Retinal pigment epithelial cell (primary cell): ENCODE results near the gene FBLN1.
A peak's percentile ranks its signal among the peaks of the same experiment; 100 is the strongest.

Source experiments
- DNase-seq: peaks from one replicate; pipeline ENCODE4 v3.0.0-alpha.2; 2010; ENCODE audit warnings: low read depth
- H3K4me3 ChIP-seq: 2 replicates; pipeline ENCODE4 v1.5.1; 2011; ENCODE audit warnings: mild to moderate bottlenecking, low read length, control low read depth, moderate library complexity
- TF ChIP-seq, protein P1 (sequence below): conservative IDR thresholded peaks from 2 replicates; pipeline ENCODE4 v1.5.1; 2011; ENCODE audit warnings: low read depth, low read length, control low read depth, inconsistent platforms

FBLN1 gene

DNA sequence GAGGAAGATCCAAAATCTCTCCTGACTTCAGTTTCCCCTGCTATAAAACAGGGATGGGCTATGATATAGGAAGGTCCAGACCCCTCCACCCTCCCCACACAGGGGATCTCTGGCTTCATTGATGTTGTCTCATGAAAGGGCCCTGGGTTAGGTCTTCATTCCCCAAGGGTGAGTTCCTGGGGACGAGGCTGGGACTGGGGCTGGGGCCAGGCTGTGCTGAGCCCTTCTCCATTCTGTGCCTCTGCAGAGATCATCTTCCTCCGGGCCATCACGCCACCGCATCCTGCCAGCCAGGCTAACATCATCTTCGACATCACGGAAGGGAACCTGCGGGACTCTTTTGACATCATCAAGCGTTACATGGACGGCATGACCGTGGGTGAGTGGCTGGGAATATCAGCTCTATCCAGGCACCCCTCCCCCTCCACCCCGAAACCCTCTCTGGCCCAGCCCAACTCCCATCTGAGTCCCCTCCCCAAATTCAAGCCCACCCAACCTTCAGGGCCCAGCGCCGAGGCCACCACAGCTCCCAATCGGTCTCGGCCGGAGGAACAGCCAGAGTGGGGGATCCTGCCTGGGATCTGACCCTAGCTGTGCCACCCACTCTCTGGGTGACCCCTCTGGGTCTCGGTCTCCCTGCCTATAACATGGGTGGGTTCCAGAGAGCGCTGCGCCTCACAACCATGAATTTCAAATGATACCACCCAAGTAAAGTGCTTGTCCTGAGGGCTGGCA is 74.2 kb downstream of the FBLN1 start:
- TF ChIP-seq, protein P1, sequence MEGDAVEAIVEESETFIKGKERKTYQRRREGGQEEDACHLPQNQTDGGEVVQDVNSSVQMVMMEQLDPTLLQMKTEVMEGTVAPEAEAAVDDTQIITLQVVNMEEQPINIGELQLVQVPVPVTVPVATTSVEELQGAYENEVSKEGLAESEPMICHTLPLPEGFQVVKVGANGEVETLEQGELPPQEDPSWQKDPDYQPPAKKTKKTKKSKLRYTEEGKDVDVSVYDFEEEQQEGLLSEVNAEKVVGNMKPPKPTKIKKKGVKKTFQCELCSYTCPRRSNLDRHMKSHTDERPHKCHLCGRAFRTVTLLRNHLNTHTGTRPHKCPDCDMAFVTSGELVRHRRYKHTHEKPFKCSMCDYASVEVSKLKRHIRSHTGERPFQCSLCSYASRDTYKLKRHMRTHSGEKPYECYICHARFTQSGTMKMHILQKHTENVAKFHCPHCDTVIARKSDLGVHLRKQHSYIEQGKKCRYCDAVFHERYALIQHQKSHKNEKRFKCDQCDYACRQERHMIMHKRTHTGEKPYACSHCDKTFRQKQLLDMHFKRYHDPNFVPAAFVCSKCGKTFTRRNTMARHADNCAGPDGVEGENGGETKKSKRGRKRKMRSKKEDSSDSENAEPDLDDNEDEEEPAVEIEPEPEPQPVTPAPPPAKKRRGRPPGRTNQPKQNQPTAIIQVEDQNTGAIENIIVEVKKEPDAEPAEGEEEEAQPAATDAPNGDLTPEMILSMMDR: no peak
- no peak for DNase-seq

DNA sequence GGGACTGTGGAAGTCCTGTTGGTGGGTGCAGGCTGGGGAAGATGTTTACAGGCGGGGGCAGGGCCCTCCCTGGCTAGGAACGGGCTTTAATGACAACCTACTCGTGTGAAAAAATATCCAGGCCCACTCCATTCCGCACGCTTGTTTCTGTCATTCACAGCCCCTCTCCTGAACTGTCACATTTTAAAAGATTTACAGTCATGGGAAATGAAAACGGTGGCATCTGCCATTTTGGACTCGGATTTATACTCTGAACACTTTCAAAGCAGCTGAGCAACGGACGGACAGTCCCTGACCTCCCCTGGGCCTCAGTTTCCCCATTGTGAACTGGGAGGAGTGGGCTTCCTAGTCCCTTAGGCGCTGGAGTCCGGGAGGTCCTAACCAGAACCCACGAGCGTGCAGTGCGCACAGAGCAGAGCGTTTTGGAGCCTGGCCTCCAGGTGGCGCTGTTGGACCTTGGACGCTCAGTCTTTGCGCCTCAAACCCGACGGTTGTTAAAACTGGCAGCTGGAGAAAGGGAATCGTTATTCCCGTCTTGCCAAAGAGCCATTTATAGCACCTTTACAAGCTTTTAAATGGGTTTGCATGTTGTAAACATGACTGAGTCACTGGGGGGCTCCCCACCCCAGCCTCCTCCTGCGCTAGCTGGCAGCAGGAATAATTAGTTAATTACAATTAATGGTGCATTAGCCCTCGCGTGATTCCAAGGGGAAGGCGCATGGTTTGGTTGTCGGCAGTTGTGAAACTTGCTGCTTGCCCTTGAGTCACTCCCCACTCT is 75.3 kb downstream of the FBLN1 start:
- peak; percentile 21 for DNase-seq
- TF ChIP-seq, protein P1: peak; percentile 96
- H3K4me3 ChIP-seq: no peak overlapping the region

More for the DNA sequence above, 74.2 kb downstream of the FBLN1 start:
- H3K4me3 ChIP-seq: no peak overlapping the region

DNA sequence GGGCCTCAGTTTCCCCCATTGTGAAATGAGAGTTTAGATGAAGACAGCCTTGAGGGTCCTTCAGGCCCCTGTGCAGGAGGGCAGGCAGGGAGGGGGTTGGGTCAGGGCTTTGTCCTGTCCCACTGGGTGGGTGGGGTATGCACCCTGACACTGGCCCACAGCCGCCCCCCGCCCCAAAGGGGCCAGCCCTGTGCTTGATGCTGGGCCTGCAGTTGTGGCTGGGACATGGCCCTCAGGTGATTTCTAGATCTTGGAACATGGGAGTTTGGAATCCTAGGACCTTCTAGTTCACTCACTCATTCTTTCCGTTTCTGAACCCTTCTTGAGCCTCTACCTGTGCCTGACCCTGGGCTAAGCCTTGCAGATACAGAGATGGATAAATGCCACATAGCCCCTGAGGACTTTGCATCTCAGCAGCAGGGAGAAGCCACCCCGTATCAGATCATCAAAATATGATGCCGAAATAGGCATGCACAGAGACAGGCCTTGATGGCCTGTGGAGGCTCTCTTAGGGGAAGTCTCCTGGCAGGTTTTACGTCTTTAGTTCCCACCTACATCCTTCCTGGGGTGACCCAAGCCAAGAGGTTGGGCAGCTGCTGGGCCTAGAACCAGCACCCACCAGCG is 76.0 kb downstream of the FBLN1 start:
- no peak overlapping the region for H3K4me3 ChIP-seq
- TF ChIP-seq, protein P1: no peak
- DNase-seq: no peak

DNA sequence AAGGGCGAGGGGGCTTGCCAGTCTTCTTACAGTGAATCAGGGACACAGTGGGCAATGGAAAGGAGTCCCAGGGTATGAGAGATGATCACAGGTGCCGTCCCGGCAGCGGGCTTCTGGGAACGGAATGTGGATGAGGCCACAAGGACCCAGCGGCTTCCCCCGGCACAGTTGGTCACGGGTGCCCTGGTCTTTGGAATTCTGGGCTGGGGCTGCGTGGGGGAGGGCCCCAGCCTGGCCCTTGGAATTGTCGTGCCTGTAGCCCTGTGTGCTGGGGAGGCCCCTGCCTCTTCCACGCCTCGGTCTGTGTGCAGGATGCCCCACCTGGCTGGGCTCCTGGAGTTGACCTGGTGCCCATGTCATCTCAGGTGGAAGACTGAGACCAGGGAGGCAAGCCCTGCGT is 76.6 kb downstream of the FBLN1 start:
- no peak overlapping the region for H3K4me3 ChIP-seq
- no peak for DNase-seq
- TF ChIP-seq, protein P1: no peak

DNA sequence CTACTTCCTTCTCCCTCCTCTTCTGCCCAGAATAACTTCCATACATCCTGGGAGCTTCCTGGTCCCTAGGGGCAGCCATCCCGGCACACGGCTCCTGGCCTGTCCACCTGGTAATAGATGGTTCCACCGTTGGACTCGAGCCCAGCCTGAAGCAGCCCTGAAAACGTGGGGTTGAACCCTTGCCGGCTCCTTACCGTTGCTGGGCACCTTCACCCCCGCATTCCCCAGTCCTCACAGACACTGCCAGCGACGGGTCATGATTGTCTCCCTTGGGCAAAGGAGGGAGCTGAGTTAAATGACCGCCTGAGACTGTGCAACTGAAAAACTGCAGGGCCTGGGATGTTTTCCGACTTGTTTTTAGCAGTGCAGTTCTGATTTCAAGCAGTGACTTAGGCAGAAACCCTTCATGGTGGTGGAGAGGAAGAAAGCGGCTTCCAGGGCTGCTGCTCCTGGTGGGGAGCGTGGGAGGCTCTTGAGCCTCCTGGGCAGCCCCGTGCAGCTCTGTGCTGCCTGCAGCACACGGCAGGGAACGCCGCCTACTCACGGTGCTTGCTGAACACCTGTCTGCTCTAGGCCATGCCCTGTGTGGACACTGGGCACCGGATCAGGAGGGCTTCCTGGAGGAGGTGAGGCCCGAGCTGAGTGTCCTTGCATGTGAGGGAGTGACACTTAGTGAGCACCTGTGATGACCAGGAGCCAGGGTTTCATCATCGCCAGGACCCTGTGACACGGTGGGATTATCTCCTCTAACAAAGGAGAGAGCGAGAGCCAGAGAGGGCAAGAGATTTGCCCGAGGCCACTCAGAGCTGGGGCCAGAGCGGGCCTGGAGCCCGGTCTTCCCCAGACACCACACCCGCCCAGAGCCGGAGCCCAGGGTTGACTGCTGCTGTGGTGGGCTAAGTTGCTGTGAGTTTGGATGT is 77.4 kb downstream of the FBLN1 start:
- TF ChIP-seq, protein P1: no peak

DNA sequence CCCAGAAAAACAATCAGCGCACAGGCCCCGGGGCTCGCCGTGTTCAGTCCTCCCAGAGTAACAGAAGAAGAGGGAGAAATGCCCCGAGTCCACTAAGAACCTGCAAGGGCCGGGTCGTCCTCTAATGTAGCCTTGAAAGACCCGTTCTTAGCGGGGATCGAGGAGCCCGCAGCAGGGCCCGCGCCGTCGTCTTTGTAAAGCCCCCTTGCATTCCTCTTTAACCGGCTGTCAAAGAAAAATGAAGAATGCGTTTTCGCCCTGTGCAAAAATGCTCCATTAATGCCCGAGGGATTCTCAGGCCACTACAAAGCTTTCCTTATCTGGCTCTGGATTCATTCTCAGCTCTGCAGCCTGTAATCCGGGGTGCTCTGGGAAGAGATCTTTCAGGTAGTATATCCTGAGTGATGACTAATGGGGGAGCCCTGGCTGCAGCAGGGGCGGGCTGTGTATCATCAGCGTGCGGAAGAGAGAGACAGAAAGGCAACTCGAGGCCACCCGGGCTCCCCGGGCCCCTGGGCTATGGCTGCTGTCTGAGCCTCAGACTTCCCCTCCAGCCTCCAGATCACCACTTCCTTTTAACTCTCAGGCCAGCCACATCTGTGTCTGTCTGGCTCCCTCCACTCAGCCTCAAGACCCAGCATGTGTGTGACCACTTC is 78.2 kb downstream of the FBLN1 start:
- no peak for DNase-seq
- TF ChIP-seq, protein P1: no peak
- H3K4me3 ChIP-seq: no peak overlapping the region

More for the DNA sequence above, 77.4 kb downstream of the FBLN1 start:
- no peak for DNase-seq
- no peak overlapping the region for H3K4me3 ChIP-seq
